Posterior vena cava (tissue), 2 donors: ENCODE results near the gene SMAD3. TPM values are rescaled to one million over a fixed set of nuclear protein-coding genes. Genes with fewer than 3 reads are reported as not detected.
A peak's percentile ranks its signal among the peaks of the same experiment; 100 is the strongest.

Experiments used
- DNase-seq: peaks from one replicate; pipeline ENCODE4 v3.0.0-alpha.2; 2020; ENCODE audit warnings: low spot score
- intact Hi-C, 2 donors: fragments of 100-400 bp; cut with DNase I; formaldehyde crosslinking; loops; one replicate each; pipeline versions ENCODE4 v1.14.1 to v1.14.2; 2022 to 2023
- total RNA-seq, 2 donors: library from RNA; stranded (reverse); fragmentation: NEBNext Ultra II Directional; extraction: Animal tissue kit (Norgen Biotek cat#: 25700); gene quantifications; one replicate each; pipeline ENCODE4 v1.2.1, GENCODE V29; 2021
- donor health status: DM: yes; HTN: yes; CAD: no.
- donor health status: DM: yes; HTN: yes; CAD: no.

The SMAD3 gene
- total RNA-seq, 2 donors from 2014 or later = 56.3 to 62.7 TPM

- DNase-seq = no peak
- intact Hi-C loops = loop anchor here in 1 of 2 donors (5.0 kb wide), 1 partner anchor 150 kb away; the partner anchor contains the start of genes AAGAB and IQCH
Observed at GRCh38 chr15:67102599-67102929, 37.2 kb downstream of the SMAD3 start.

DNA sequence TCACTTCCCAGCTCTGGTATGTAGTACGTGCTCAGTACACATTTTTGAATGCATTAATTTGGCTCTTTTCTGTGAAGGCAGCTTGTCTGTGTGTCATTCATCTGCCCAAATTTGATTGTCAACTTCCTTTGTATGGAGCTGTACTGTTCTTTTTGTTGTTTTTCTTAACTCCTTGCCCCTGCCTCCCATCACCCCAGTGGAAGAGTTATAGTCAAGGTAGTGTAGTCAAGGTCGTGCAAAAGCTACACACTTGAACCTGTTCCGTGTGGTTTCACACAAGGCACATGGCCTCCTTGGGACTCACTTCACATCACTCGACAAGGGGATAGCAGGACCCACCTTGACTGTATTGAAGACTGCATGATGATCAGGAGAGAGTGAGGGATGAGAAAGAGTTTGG, 37.6 kb downstream of the SMAD3 start:
- no peak for DNase-seq
- intact Hi-C loops = loop anchor here in 1 of 2 donors (5.0 kb wide), 1 partner anchor 149 kb away; the partner anchor contains the start of genes AAGAB and IQCH

- DNase-seq = peak; percentile 62
- intact Hi-C loops = loop anchor here in 1 of 2 donors (5.0 kb wide), 1 partner anchor 149 kb away; the partner anchor contains the start of genes AAGAB and IQCH
Observed at GRCh38 chr15:67103432-67103831, 38.0 kb downstream of the SMAD3 start.

GRCh38 chr15:67103869-67104268, 38.5 kb downstream of the SMAD3 start:
- intact Hi-C loops = loop anchor here in 1 of 2 donors (5.0 kb wide), 1 partner anchor 148 kb away; the partner anchor contains the start of genes AAGAB and IQCH

GRCh38 chr15:67104510-67104909, 39.1 kb downstream of the SMAD3 start:
- DNase-seq = no peak
- intact Hi-C loops = loop anchor here in 1 of 2 donors (5.0 kb wide), 1 partner anchor 148 kb away; the partner anchor contains the start of genes AAGAB and IQCH

More at GRCh38 chr15:67103869-67104268, 38.5 kb downstream of the SMAD3 start:
- DNase-seq = no peak

GRCh38 chr15:67105065-67105951, 39.9 kb downstream of the SMAD3 start:
- intact Hi-C loops = no loop called here
- DNase-seq = peak; percentile 83

DNA sequence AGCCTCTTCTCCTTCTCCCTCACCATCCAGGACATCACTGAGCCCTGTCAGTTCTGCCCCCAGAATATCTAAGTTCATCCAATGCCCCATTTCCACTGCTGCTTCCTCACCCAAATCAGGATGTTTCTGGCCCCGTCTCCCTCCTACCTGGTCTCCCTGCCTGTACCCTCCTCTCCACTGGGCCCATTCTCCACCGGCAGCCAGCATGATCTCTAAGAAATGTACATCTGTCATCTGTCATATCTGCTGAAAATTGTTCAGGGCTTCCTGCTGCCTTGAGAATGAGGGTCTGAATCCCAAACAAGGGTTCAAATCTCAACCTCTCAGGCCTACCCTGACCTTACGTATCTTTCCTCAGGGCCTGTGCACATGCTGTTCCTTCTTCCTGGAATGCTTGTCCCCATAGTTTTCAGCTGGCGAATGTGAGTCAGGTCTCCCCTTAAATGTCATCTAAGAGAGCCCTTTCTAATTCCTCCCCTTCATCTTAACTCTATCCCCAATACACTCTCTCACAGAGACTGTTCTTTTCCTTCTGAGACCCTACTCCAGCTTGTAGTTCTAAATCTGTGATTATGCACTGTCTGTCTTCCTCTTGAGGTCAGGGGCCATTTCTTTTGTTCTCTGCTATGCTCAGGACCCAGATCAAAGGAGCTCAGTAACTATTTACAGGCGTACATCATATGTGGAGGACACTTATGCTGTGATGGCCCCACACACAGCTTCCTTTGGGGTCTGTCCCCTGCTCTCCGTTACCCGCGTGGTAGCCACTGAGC, 40.8 kb downstream of the SMAD3 start:
- peak; percentile 64 for DNase-seq
- intact Hi-C loops = no loop called here

DNA sequence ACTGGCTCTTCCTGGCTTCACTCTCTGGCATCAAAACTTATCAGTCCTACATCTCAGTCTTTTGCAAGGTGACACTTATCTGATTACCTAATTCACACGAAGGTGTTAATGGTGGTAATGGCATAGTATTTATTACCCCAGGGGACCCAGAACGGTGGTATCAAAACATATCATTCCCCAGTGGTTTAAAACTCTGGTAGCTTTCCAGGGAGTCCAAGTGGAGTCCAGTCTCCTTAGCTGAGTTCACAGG, 41.3 kb downstream of the SMAD3 start:
- intact Hi-C loops = no loop called here
- DNase-seq = no peak

DNA sequence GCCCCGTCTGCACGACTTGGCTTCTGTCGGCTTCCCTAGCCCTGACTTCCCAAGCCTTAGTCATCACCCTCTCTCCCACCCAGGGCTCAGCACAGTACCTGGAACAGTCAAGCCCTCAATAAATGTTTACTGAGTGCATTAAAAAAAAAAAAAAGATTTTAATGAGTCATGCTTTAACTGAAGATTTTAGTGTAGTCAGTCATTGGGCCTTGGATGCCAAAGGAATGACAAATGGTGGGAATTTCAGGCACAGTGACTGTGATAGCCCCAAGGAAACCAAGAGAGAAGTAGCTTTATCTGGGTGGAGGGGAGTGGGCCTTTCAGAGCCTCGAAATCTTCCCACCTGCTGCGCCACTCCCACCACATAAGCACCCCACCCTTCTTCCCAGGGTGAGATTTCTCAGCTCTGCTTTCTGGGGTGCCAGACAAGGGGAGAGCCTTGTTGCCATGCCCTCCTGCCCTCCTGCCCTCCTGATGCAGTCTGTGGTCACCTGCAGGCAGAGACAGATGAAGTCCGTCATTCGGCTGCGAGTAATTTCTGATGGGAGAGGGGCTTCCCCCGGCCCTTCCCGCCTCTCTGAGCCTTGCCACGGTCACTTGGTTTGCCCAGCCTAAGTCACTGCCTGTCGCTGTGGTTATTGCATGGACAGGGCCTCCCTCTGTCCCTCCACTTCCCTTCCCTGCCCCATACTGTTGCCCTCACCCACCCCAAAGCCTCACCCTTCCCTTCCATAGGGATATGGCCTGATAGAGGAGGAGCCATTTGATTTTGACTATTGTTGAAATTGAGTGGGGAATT, 41.8 kb downstream of the SMAD3 start:
- peak; percentile 84 for DNase-seq
- intact Hi-C loops = no loop called here

GRCh38 chr15:67108122-67108961, 42.9 kb downstream of the SMAD3 start:
- intact Hi-C loops = no loop called here
- peak; percentile 58 for DNase-seq

DNA sequence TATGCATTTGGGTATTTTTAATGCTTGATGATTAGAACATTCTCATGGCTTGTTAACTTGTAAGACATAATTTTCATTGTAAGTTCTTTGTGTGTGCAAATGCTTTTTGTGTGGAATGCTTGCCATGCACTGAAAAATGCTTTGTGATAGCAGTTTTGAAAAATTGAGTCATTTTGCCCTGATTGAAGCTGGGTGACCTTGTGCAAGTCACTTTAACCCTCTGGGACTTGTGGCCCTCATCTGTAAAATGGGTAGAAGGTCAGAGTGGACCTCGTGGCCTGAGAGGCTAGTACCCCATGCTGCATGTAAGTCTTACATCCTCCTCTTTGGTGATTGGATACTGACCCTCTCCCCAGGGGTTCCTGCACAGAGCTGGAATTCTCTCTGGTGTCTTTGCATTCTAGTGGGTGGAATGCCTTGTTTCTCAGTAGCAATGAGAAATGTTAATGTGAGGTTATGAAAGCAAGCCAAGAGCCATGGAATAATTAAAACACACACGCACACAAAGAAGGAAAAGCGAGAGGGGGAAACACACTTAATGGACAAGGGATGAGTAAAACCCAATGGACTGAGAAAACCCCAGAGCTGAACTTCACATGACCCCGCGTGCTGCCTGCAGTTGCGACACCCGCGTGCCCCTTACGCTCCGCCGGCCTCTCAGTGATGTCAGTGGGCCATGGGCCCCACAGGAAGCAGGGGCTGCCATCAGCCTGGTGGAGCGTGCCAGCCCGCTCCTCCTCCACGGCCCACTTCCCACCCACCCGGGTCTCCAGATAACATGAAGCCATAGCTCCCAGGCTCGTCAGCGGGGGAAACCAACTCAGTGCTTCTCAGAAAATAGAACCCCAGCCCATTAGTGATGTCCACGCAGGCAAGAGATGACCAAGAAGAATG, 44.0 kb downstream of the SMAD3 start:
- intact Hi-C loops = no loop called here
- peak; percentile 93 for DNase-seq

GRCh38 chr15:67110361-67110781, 45.0 kb downstream of the SMAD3 start:
- peak; percentile 25 for DNase-seq

GRCh38 chr15:67110958-67111864, 45.8 kb downstream of the SMAD3 start:
- intact Hi-C loops = no loop called here
- DNase-seq = peak; percentile 16

More at GRCh38 chr15:67110361-67110781, 45.0 kb downstream of the SMAD3 start:
- intact Hi-C loops = no loop called here

GRCh38 chr15:67114046-67114445, 48.6 kb downstream of the SMAD3 start:
- peak; percentile 40 for DNase-seq
- intact Hi-C loops = no loop called here

GRCh38 chr15:67114846-67115585, 49.6 kb downstream of the SMAD3 start:
- intact Hi-C loops = no loop called here
- peak; percentile 41 for DNase-seq

GRCh38 chr15:67115586-67115969, 50.2 kb downstream of the SMAD3 start:
- intact Hi-C loops = no loop called here
- DNase-seq = no peak
